Measurements from ENCODE around the gene PLD6.
A peak's percentile ranks its signal among the peaks of the same experiment; 100 is the strongest.

The PLD6 gene

DNA sequence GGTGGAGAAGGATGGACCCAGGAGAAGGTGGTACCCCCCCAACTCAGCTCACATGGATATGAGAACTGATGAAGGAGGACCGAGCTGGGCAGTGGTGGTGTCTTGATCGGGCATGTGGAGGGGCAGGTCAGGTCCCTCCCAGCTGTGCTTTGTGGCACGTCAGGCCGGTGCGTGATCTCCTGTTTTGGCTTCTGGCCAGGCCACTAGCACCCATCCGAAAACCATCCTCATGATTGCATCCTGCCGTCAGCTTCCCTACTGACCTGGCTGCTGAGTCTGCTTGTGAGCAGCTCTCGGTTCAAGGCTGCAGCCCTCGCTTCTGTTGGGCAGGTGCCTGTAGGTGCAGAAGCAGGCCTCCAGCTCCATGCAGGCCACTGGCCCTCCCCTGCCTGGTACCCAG is 53.1 kb downstream of the PLD6 start:
- DNase-seq (ENCODE audit: extremely low read depth, low read depth) = no peak
- H3K4me3 ChIP-seq (replicated peaks; ENCODE audit: low read depth, low read length) = no peak overlapping the region
- TF ChIP-seq, protein P1, sequence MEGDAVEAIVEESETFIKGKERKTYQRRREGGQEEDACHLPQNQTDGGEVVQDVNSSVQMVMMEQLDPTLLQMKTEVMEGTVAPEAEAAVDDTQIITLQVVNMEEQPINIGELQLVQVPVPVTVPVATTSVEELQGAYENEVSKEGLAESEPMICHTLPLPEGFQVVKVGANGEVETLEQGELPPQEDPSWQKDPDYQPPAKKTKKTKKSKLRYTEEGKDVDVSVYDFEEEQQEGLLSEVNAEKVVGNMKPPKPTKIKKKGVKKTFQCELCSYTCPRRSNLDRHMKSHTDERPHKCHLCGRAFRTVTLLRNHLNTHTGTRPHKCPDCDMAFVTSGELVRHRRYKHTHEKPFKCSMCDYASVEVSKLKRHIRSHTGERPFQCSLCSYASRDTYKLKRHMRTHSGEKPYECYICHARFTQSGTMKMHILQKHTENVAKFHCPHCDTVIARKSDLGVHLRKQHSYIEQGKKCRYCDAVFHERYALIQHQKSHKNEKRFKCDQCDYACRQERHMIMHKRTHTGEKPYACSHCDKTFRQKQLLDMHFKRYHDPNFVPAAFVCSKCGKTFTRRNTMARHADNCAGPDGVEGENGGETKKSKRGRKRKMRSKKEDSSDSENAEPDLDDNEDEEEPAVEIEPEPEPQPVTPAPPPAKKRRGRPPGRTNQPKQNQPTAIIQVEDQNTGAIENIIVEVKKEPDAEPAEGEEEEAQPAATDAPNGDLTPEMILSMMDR (IDR thresholded peaks at IDR 0.05; ENCODE audit: low read depth, low read length, missing control alignments) = no peak

- TF ChIP-seq, protein P1 (IDR thresholded peaks at IDR 0.05; ENCODE audit: low read depth, low read length, missing control alignments) = no peak
- DNase-seq (ENCODE audit: extremely low read depth, low read depth) = no peak
- H3K4me3 ChIP-seq (replicated peaks; ENCODE audit: low read depth, low read length) = no peak overlapping the region
These were observed 53.7 kb downstream of the PLD6 start for GRCh38 chr17:17152385-17152784.

DNA sequence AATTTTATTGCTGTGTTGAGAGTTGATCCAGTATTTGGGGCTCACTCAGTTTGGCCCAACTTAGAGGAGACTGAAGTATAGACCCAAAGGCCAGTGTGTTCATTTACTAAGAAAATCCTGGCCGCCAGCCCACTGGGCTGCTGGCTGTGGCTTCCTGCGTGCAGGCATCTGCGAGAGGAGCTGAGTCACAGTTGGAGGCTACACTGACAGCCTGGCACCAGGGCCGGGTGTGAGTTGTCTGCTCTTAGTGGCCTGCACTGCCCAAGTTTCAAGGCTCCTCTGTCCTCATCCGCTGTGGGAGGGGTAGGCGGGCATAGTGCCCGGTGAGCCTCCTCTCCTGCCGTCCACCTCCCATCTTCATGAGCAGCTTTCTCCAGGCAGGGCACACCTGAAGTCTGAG is 54.2 kb downstream of the PLD6 start:
- DNase-seq (ENCODE audit: extremely low read depth, low read depth) = peak; percentile 79
- H3K4me3 ChIP-seq (replicated peaks; ENCODE audit: low read depth, low read length) = no peak overlapping the region
- TF ChIP-seq, protein P1 (IDR thresholded peaks at IDR 0.05; ENCODE audit: low read depth, low read length, missing control alignments) = no peak

GRCh38 chr17:17151541-17151940 is 54.6 kb downstream of the PLD6 start:
- DNase-seq (ENCODE audit: extremely low read depth, low read depth) = no peak
- TF ChIP-seq, protein P1 (IDR thresholded peaks at IDR 0.05; ENCODE audit: low read depth, low read length, missing control alignments) = no peak
- no peak overlapping the region for H3K4me3 ChIP-seq (replicated peaks; ENCODE audit: low read depth, low read length)

DNA sequence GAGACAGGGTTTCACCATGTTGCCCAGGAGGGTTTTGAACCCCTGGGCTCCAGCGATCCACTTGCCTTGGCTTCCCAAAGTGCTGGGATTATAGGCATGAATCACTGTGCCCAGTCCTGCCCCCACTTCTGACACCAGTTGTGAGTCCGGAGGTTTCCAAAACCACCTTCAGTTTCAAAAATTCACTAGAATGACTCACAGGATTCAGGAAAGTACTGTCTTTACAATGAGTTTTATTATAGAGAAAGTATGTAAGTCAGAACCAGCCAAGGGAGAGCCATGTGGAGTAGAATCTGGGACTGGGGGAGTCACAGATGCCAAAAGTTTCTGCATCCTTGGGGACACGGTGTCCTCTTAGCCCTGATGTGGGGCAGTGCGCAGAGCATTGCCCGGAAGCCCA is 55.1 kb downstream of the PLD6 start:
- peak; percentile 50 for DNase-seq (ENCODE audit: extremely low read depth, low read depth)
- TF ChIP-seq, protein P1 (IDR thresholded peaks at IDR 0.05; ENCODE audit: low read depth, low read length, missing control alignments) = no peak
- no peak overlapping the region for H3K4me3 ChIP-seq (replicated peaks; ENCODE audit: low read depth, low read length)

All from HFF-Myc (cell line).